Stimulated activated CD8-positive, alpha-beta memory T cell treated with anti-CD3 and anti-CD28 coated beads, Interleukin-4, amount 100 ng/mL, for 4 hours (primary cell): ENCODE data around the gene CDC42BPB.
"Not testable (repeated sequence)": the region's sequence is repeated elsewhere in the genome, so short reads cannot be mapped to it uniquely, and the experiment has no call there.

ENCODE experiments used
- DNase-seq, 2 donors: peaks; one replicate each; pipeline ENCODE4 v3.0.0-alpha.2; 2020; ENCODE audit warnings: low read depth in 2 of 2, low spot score in 1 of 2

The CDC42BPB gene

GRCh38 chr14:102902086-102902485 lies 155.3 kb downstream of the CDC42BPB start:
- no peak for DNase-seq

DNA sequence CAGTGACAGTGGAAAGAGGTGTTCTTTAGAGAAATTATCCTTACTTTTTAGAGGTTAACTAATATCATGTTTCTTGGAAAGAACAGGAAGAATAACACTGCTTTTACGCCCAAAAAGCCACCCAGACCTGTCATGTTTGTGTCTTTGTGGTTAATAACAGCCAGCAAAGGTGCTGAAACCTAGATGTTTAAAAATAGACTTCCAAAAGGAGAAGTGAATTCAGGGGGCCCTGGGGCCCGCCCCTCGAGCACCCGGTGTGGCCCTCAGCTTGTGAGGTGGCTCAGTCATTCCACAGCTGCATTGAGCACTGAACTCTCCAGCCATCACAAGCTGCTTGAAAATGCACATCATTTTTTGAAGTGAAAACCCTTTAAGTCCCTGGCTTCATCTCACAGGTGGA lies 155.7 kb downstream of the CDC42BPB start:
- no peak for DNase-seq

- DNase-seq = no peak
Measured at GRCh38 chr14:102900631-102901571, 156.4 kb downstream of the CDC42BPB start.

DNA sequence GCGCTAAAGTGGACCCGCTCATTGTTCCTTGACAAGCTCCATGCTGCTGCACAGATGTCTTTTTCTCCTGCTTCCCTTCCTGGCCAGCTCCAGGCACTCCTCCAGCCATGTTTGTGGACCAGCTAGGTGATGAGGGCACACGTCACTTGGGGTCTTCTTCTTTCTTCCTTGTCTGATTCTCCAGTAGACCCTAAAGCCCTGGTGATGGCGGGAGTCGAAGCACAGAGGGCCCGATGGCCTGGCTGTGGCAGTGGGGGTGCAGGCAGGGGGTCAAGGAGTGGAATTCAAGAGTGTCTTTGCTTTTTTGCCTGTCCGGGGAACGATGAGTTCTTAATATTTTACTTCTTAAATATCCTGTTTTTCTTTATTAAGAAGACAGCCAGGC lies 157.8 kb downstream of the CDC42BPB start:
- DNase-seq = no peak

GRCh38 chr14:102898776-102899515 lies 158.4 kb downstream of the CDC42BPB start:
- DNase-seq = no peak

GRCh38 chr14:102898298-102898697 lies 159.1 kb downstream of the CDC42BPB start:
- DNase-seq = no peak

DNA sequence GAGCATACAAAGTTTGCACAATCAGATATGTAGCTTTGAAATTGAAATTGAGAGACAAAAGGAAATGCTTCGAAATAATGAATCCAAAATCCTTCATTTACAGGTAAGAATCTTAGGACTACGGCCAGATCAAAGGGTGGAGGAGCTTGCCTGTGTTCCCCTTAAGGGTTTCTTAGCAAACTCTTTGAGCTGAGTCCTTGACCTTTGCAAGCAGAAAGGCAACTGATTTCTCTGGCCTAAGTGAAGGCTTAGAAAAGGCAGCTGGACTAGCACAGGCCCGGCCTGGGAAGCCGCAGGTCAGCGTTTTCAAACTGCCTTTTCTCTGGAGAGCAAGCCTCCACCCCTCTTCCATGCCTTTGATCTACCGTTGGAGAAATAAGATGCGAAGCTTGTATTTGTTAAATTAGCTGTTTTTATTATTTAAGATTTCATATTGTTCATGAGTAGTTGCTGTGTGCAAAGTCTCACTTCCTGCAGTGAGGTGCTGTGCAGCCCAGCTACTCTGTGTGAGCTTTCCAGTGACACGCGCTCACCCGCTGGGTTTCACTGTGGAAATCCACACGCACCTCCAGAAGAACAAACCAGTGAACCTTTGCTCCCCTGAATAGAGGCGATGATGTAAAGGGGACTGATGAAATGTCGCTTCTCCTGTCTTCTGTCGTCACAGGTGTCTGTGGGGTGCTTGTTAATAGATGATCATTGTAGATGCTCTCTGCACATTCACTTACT lies 159.9 kb downstream of the CDC42BPB start:
- DNase-seq = no peak

- DNase-seq = not testable (repeated sequence)
Measured at GRCh38 chr14:102896735-102897134, 160.6 kb downstream of the CDC42BPB start.

- DNase-seq = no peak
Measured at GRCh38 chr14:102893452-102893851, 163.9 kb downstream of the CDC42BPB start.

- DNase-seq = no peak
Measured at GRCh38 chr14:102892651-102893050, 164.7 kb downstream of the CDC42BPB start.

DNA sequence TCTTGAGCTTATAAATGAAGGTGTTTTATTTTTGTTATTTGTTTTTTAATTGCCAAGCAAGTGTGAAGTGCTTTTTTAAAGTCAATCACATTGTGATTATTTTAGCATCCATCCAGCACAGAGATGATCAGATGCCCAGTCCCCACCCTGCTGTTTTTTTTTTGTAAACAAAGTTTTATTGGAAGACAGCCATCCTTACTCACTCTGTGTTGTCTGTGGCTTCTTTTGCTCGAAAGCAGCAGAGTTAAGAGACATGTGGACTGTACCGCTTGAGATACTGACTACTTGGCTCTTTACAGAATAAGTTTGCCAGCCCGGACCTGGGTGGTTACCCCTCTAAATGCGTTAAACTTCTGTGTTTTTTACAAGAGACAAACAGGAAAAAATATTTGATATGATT lies 165.8 kb downstream of the CDC42BPB start:
- no peak for DNase-seq

DNA sequence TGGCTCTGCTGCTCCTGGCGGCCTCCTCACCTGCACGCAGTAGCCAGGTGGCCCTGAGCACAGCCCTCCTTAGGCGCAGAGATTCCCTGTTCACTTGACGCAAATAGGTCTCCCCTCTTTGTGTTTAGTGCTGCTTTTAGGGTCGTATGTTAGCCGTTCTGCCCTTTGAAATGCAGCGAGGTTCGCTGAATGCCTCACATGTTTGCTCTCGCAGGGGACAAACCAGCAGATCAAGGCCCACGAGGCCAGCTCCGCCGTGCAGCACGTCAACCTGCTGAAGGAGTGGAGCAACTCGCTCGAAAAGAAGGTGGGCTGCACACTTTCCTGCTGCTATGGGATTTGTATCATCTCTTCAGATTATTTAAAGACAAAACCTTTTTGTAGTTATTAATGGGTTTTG lies 166.2 kb downstream of the CDC42BPB start:
- no peak for DNase-seq

DNA sequence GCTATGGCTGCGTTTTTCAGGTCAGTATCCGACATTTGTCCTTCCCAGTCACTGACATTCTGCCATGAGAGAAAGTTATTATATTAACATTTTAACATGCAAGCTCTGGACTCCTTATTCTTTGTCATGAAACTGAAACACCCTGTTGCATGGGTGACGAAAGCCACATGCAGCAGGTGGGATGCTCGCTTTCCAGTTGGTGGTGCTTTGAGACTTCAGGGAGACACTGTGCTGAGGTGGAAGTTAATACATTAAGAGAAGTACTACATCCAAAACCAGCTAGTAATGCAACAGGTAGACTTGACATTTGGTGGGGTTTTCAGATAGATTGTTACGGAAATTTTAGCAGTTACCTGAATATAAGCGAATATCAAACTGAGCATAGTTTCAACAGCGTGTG lies 167.7 kb downstream of the CDC42BPB start:
- no peak for DNase-seq

DNA sequence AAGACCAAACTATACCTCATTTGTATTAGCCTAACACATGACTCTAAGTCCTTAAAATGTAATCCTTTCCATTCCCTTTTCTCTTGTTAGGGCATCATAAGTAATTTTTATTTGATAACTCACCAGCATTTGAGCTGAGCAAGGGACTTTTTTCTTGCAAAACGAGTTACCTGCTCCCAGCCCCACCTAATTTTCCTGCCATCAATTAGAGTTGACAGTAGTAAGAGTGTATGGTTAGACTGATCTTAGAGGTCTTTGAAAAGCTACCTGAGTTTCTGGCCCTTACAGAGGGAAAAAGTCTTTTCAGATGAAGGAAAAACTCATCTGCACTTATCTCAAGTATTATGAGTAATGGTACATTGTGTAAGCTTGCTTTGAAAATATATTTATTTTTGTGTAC lies 168.6 kb downstream of the CDC42BPB start:
- no peak for DNase-seq

- DNase-seq = no peak
Measured at GRCh38 chr14:102885737-102886447, 171.5 kb downstream of the CDC42BPB start.

DNA sequence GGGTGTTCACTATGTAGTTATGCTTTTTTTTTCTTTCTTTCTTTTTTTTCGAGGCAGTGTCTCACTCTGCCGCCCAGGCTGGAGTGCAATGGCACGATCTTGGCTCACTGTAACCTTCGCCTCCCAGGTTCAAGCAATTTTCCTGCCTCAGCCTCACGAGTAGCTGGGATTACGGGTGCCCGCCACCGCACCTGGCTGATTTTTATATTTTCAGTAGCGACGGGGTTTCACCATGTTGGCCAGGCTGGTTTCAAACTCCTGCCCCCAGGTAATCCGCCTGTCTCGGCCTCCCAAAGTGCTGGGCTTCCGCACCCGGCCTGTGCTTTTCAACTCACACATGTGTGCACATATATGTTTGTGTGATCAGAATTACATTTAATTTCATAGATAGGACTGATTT lies 173.8 kb downstream of the CDC42BPB start:
- no peak for DNase-seq

DNA sequence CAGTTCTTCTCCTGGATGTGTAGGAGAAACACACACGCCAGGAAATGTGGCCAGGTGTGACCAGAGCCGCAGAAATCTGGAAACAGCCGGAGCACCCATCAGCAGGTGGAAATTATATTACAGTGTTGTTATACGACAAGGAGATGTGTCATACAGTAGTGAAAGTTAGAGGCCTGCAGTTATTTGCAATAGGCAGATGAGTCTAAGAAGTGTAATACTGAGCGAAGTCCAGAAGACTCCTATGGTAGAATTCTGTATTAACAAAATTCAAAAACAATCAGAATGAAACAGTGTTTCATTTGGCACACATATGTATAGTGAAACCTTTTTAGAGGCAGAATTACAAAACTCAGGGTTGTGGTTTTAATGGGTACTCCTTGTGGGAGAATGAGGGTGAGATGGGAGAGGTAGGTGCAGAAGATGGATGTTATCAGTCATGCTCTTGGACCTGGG lies 174.2 kb downstream of the CDC42BPB start:
- no peak for DNase-seq
